ENCODE results near the gene ERC2.

GRCh38 chr3:55909373-55909772 is 558.9 kb downstream of the ERC2 start:
- TF ChIP-seq, protein P1, sequence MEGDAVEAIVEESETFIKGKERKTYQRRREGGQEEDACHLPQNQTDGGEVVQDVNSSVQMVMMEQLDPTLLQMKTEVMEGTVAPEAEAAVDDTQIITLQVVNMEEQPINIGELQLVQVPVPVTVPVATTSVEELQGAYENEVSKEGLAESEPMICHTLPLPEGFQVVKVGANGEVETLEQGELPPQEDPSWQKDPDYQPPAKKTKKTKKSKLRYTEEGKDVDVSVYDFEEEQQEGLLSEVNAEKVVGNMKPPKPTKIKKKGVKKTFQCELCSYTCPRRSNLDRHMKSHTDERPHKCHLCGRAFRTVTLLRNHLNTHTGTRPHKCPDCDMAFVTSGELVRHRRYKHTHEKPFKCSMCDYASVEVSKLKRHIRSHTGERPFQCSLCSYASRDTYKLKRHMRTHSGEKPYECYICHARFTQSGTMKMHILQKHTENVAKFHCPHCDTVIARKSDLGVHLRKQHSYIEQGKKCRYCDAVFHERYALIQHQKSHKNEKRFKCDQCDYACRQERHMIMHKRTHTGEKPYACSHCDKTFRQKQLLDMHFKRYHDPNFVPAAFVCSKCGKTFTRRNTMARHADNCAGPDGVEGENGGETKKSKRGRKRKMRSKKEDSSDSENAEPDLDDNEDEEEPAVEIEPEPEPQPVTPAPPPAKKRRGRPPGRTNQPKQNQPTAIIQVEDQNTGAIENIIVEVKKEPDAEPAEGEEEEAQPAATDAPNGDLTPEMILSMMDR (IDR thresholded peaks at IDR 0.05; ENCODE audit: control extremely low read depth in 1 of 3, insufficient read depth in 1 of 3, low read depth in 1 of 3, low read length in 3 of 3) = no peak
- no peak for TF ChIP-seq BCL11A (IDR thresholded peaks at IDR 0.05; ENCODE audit: low read depth in 2 of 2, low read length in 2 of 2)
- no peak for TF ChIP-seq GABPA (IDR thresholded peaks at IDR 0.05; ENCODE audit: borderline replicate concordance, insufficient read depth, low read length)
- no peak for TF ChIP-seq JUN (IDR thresholded peaks at IDR 0.05; ENCODE audit: low read depth, low read length)

Data from H1 (cell line).